ACC112 (cell line): Measurements from ENCODE around the gene LAMTOR3.

Experiments
- H2AFZ ChIP-seq: fragments of 200-600 bp; sonication (generic); one replicate; pipeline ENCODE4 v1.6.0; 2017; ENCODE audit warnings: antibody characterized with exemption, low read length; ENCODE audit not compliant: unreplicated experiment
- H3K27ac ChIP-seq: fragments of 200-600 bp; sonication (generic); 2 replicates; pipeline ENCODE4 v1.5.1; 2014; ENCODE audit warnings: low read depth, mild to moderate bottlenecking, antibody characterized with exemption, low read length, moderate library complexity
- H3K27me3 ChIP-seq: fragments of 200-600 bp; sonication (generic); 2 replicates; pipeline ENCODE4 v1.6.1; 2014; ENCODE audit warnings: mild to moderate bottlenecking, antibody characterized with exemption, low read length, moderate library complexity, mixed read lengths; ENCODE audit not compliant: insufficient read depth
- H3K36me3 ChIP-seq: fragments of 200-600 bp; sonication (generic); 2 replicates; pipeline ENCODE4 v1.6.1; 2016; ENCODE audit warnings: mild to moderate bottlenecking, antibody characterized with exemption, low read length, moderate library complexity, mixed read lengths; ENCODE audit not compliant: insufficient read depth
- H3K4me1 ChIP-seq: fragments of 200-600 bp; sonication (generic); one replicate; pipeline ENCODE4 v1.6.1; 2016; ENCODE audit warnings: low read length, mixed read lengths; ENCODE audit not compliant: insufficient read depth, unreplicated experiment, control insufficient read depth
- H3K4me3 ChIP-seq: fragments of 200-600 bp; sonication (generic); 2 replicates; pipeline ENCODE4 v1.5.1; 2014; ENCODE audit warnings: mild to moderate bottlenecking, low read depth, low read length
- H3K79me2 ChIP-seq: fragments of 200-600 bp; sonication (generic); one replicate; pipeline ENCODE4 v1.6.0; 2016; ENCODE audit warnings: low read length; ENCODE audit not compliant: control insufficient read depth, unreplicated experiment, insufficient read depth

Gene LAMTOR3

GRCh38 chr4:99847362-99847976 lies 46.8 kb downstream of the LAMTOR3 start:
- H3K27ac ChIP-seq = no peak overlapping the region

GRCh38 chr4:99846891-99847290 lies 47.3 kb downstream of the LAMTOR3 start:
- H2AFZ ChIP-seq = no peak overlapping the region
- H3K36me3 ChIP-seq = no peaks in the 10 kb centered on the region
- no peak overlapping the region for H3K27ac ChIP-seq
- H3K79me2 ChIP-seq = no peaks in the 10 kb centered on the region
- H3K27me3 ChIP-seq = no peaks in the 10 kb centered on the region
- no peak overlapping the region for H3K4me3 ChIP-seq
- H3K4me1 ChIP-seq = no peaks in the 10 kb centered on the region

More at GRCh38 chr4:99847362-99847976, 46.8 kb downstream of the LAMTOR3 start:
- H3K36me3 ChIP-seq = no peaks in the 10 kb centered on the region
- no peak overlapping the region for H3K4me3 ChIP-seq
- no peak overlapping the region for H2AFZ ChIP-seq
- H3K4me1 ChIP-seq = no peaks in the 10 kb centered on the region
- H3K27me3 ChIP-seq = no peaks in the 10 kb centered on the region
- no peaks in the 10 kb centered on the region for H3K79me2 ChIP-seq

GRCh38 chr4:99845708-99846469 lies 48.3 kb downstream of the LAMTOR3 start:
- H3K4me3 ChIP-seq = no peak overlapping the region
- no peaks in the 10 kb centered on the region for H3K27me3 ChIP-seq
- no peaks in the 10 kb centered on the region for H3K79me2 ChIP-seq
- H3K4me1 ChIP-seq = no peaks in the 10 kb centered on the region
- H2AFZ ChIP-seq = no peak overlapping the region
- H3K27ac ChIP-seq = no peak overlapping the region
- no peaks in the 10 kb centered on the region for H3K36me3 ChIP-seq

- Histone ChIP-seq H3K79me2 (no peaks in the 10 kb centered on the region), H3K36me3 (no peaks in the 10 kb centered on the region), H2AFZ (no peak overlapping the region), H3K27me3 (no peaks in the 10 kb centered on the region), H3K4me3 (no peak overlapping the region), H3K27ac (no peak overlapping the region), H3K4me1 (no peaks in the 10 kb centered on the region)
Measured at GRCh38 chr4:99845179-99845578, 49.0 kb downstream of the LAMTOR3 start.

- H3K36me3 ChIP-seq = no peaks in the 10 kb centered on the region
- H3K4me3 ChIP-seq = no peak overlapping the region
- H3K4me1 ChIP-seq = no peaks in the 10 kb centered on the region
- no peaks in the 10 kb centered on the region for H3K27me3 ChIP-seq
- no peak overlapping the region for H2AFZ ChIP-seq
- H3K79me2 ChIP-seq = no peaks in the 10 kb centered on the region
- no peak overlapping the region for H3K27ac ChIP-seq
Measured at GRCh38 chr4:99844048-99844447, 50.2 kb downstream of the LAMTOR3 start.

GRCh38 chr4:99843413-99843812 lies 50.8 kb downstream of the LAMTOR3 start:
- Histone ChIP-seq H3K27me3 (no peaks in the 10 kb centered on the region), H2AFZ (no peak overlapping the region), H3K27ac (no peak overlapping the region), H3K36me3 (no peaks in the 10 kb centered on the region), H3K79me2 (no peaks in the 10 kb centered on the region), H3K4me3 (no peak overlapping the region), H3K4me1 (no peaks in the 10 kb centered on the region)

GRCh38 chr4:99841129-99841528 lies 53.1 kb downstream of the LAMTOR3 start:
- H2AFZ ChIP-seq = no peak overlapping the region
- H3K27me3 ChIP-seq = no peaks in the 10 kb centered on the region
- H3K79me2 ChIP-seq = no peaks in the 10 kb centered on the region
- no peaks in the 10 kb centered on the region for H3K36me3 ChIP-seq
- no peaks in the 10 kb centered on the region for H3K4me1 ChIP-seq
- H3K27ac ChIP-seq = no peak overlapping the region
- no peak overlapping the region for H3K4me3 ChIP-seq

- Histone ChIP-seq H3K36me3 (no peaks in the 10 kb centered on the region), H3K27me3 (no peaks in the 10 kb centered on the region), H3K79me2 (no peaks in the 10 kb centered on the region), H3K27ac (no peak overlapping the region), H3K4me1 (no peaks in the 10 kb centered on the region), H3K4me3 (no peak overlapping the region), H2AFZ (no peak overlapping the region)
Measured at GRCh38 chr4:99838927-99839326, 55.3 kb downstream of the LAMTOR3 start.

- Histone ChIP-seq H3K4me3 (no peak overlapping the region), H3K36me3 (no peaks in the 10 kb centered on the region), H3K79me2 (no peaks in the 10 kb centered on the region), H2AFZ (no peak overlapping the region), H3K27me3 (no peaks in the 10 kb centered on the region), H3K4me1 (no peaks in the 10 kb centered on the region), H3K27ac (no peak overlapping the region)
Measured at GRCh38 chr4:99835942-99836341, 58.3 kb downstream of the LAMTOR3 start.

- no peak overlapping the region for H3K27ac ChIP-seq
- H2AFZ ChIP-seq = no peak overlapping the region
- H3K4me3 ChIP-seq = no peak overlapping the region
- no peaks in the 10 kb centered on the region for H3K27me3 ChIP-seq
- H3K79me2 ChIP-seq = no peaks in the 10 kb centered on the region
- H3K4me1 ChIP-seq = no peaks in the 10 kb centered on the region
- H3K36me3 ChIP-seq = no peaks in the 10 kb centered on the region
Measured at GRCh38 chr4:99834569-99834968, 59.7 kb downstream of the LAMTOR3 start.

- Histone ChIP-seq H3K4me1 (no peaks in the 10 kb centered on the region), H2AFZ (no peak overlapping the region), H3K27ac (no peak overlapping the region), H3K36me3 (no peaks in the 10 kb centered on the region), H3K4me3 (no peak overlapping the region), H3K27me3 (no peaks in the 10 kb centered on the region), H3K79me2 (no peaks in the 10 kb centered on the region)
Measured at GRCh38 chr4:99833756-99834155, 60.5 kb downstream of the LAMTOR3 start.
